Uterus (tissue), 2 donors: Measurements from ENCODE around the gene PRKG2.

Source experiments
- POLR2A ChIP-seq, 2 donors: fragments of 450-650 bp; IDR thresholded peaks; one replicate each; pipeline ENCODE4 v1.6.1; 2016; ENCODE audit warnings: antibody characterized with exemption in 2 of 2, mild to moderate bottlenecking in 1 of 2, moderate library complexity in 1 of 2
- TF ChIP-seq, protein P1 (sequence below), 4 experiments: fragments of 200-600 bp in 2 of 4; fragments of 450-650 bp in 2 of 4; sonication (generic) in 2 of 4; IDR thresholded peaks; one replicate each; pipeline ENCODE4 v1.5.1; 2016 to 2019; ENCODE audit warnings: antibody characterized with exemption in 4 of 4, mild to moderate bottlenecking in 2 of 4, moderate library complexity in 1 of 4

- TF ChIP-seq, protein P1, sequence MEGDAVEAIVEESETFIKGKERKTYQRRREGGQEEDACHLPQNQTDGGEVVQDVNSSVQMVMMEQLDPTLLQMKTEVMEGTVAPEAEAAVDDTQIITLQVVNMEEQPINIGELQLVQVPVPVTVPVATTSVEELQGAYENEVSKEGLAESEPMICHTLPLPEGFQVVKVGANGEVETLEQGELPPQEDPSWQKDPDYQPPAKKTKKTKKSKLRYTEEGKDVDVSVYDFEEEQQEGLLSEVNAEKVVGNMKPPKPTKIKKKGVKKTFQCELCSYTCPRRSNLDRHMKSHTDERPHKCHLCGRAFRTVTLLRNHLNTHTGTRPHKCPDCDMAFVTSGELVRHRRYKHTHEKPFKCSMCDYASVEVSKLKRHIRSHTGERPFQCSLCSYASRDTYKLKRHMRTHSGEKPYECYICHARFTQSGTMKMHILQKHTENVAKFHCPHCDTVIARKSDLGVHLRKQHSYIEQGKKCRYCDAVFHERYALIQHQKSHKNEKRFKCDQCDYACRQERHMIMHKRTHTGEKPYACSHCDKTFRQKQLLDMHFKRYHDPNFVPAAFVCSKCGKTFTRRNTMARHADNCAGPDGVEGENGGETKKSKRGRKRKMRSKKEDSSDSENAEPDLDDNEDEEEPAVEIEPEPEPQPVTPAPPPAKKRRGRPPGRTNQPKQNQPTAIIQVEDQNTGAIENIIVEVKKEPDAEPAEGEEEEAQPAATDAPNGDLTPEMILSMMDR (IDR thresholded peaks at IDR 0.05): no peak
- no peak for TF ChIP-seq POLR2A (IDR thresholded peaks at IDR 0.05)
Observed at GRCh38 chr4:81218206-81218605, 3.2 kb upstream of the PRKG2 start.
